Hypothalamus (tissue), 51 donors: ENCODE results near the gene NDUFS8.

ENCODE experiments used
- DNase-seq, 51 donors: peaks; one replicate each; lab custom pipeline; 2025; lab: John Stamatoyannopoulos, UW

The NDUFS8 gene

GRCh38 chr11:68002938-68003845 lies 27.3 kb upstream of the NDUFS8 start:
- peak in 2 of 51 donors; percentile 25 to 26 for DNase-seq

DNA sequence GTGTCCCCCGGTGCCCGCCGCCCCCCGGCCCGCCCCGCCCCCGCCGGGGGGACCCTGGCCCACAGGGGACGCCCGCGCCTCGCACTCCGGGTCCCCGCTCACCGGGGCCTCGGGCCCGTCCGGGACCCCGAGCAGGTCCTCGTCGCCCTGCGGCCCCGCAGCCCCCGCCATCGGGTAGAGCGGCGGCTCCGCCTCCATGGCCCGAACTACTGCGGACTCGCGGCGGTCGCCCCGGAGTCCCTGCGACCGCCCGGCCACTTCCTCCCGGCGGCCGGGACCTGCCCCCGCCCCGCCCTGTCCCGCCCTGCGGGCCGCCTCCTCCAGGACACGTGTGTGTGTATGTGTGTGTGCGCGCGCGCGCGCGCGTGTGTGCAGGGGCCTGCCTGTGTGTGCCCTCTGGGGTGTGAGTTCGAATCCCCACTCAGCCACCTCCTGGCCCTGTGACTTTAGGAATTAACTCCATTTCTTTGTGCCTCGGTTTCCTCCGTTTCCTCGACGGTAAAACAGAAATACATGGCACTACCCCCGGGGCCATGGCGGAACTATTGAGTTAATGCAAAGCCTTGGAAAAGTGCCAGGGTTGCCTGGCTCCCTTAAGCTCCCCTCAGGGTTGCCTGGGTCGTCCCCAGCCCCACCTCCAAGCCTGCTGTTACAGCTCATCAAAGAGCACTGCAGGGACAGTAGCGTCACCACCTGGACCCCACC lies 26.5 kb upstream of the NDUFS8 start, which contains the start of gene UNC93B1:
UNC93B1 (minus strand) TSS at position 252 of the 705 bp plus-strand sequence; CDS start at position 198, 54 bp downstream.
- DNase-seq = peak in 33 of 51 donors; percentile 26 to 70 (median 51)

DNA sequence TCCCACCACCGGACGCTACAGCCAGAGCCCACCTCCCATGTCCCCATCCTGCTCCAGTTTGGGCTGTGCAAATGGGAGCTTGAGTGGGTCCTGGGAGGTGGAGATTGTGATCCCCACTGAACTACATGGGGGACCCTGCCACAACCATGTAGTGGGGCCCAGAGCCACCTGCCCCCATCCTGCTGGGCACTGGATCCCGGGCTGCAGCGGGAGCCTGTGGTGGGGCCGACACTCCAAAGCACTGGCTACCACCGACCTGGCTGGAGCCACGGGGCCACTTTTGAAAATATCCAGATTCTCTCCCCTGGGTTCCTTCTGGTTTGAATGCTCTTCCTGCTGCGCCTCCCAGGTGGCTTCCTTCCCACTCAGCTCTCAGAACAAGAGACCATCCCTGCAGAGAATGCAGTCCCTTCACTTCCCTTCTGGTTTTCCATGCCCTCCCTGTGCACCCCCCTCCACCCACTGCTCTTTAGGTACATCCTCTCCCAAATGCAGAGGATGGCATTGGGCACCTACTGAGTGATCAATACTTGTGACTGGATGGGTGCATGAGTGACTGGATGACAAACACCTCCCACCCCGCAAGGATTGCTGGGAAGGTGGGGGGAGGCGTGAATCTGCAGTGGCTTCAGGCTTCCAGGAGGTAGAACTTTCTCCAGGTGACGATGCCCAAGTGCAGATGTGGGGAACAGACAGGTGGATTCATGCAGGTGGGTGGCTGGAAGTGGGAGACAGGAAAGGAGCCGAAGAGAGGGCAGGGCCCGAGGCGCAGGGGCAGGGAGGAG lies 25.7 kb upstream of the NDUFS8 start:
- DNase-seq = peak in 2 of 51 donors; percentile 23 to 25

DNA sequence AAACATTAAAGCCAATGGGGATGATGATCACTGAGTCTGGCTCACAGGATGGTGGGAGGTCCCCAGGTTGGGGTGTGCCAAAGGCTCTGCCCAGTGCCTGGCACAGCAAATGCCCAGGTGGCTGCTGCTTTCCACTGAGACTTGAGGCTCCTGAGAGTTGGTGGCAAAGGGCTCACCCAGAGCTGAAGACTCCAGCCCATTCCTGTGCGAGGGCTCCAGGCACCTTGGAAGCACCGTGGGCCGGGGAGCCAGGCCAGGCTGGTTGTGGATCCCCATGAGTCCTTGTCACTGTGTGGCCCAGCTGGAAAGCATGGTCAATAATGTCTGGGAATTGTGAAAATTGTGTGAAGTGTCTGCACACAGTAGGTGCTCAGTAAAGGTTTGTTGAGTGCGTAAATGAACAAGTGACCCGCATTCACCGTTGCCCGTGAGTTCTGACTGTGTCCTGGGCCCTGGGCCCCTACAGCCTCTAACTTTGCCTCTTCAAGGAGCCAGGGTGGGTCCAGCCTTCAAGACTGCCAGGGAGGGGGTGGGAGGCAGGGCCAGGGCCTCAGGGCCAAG lies 23.8 kb upstream of the NDUFS8 start:
- no peak for DNase-seq

GRCh38 chr11:68007498-68008380 lies 22.7 kb upstream of the NDUFS8 start:
- DNase-seq = no peak

- DNase-seq = peak in 4 of 51 donors; percentile 14 to 43 (median 18)
These were observed 21.8 kb upstream of the NDUFS8 start for GRCh38 chr11:68008381-68009337.

DNA sequence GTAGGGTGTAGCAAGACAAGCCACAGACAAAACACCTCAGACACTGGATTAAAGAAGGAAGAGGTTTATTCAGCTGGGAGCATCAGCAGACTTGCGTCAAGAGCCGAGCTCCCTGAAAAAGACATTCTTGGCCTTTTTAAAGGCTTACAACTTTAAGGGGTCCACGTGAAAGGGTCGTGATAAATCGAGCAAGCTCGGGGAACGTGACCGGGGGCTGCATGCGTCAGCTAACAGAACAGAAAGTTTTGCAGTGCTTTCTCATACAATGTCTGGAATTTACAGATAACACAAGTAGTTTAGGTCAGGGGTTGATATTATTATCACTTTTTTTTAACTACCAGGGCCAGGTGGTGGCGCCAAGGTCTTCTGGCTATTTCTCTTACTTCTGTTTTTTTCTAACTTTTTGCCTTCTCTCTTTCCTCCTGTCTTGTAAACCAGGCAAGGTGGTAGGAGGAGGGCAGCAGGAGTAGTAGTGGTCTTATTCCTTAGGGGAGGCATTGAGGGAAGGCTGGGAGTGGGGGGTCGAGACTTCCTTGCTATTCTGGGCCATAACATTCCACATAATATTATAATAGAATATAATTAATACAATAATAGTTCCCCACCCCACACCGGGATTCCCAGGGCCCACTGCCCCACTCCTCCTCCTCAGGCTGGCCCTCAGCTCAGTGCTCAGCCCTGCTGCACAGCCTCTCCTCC lies 20.9 kb upstream of the NDUFS8 start:
- no peak for DNase-seq

- DNase-seq = peak in 50 of 51 donors; percentile 33 to 97 (median 82)
These were observed 20.1 kb upstream of the NDUFS8 start, which contains the start of gene ALDH3B1 for GRCh38 chr11:68010090-68011041. TSS of gene ALDH3B1 (plus strand) at chr11:68010327. CDS start at chr11:68015298, 4,971 bp downstream.

GRCh38 chr11:68011051-68011943 lies 19.2 kb upstream of the NDUFS8 start:
- no peak for DNase-seq

DNA sequence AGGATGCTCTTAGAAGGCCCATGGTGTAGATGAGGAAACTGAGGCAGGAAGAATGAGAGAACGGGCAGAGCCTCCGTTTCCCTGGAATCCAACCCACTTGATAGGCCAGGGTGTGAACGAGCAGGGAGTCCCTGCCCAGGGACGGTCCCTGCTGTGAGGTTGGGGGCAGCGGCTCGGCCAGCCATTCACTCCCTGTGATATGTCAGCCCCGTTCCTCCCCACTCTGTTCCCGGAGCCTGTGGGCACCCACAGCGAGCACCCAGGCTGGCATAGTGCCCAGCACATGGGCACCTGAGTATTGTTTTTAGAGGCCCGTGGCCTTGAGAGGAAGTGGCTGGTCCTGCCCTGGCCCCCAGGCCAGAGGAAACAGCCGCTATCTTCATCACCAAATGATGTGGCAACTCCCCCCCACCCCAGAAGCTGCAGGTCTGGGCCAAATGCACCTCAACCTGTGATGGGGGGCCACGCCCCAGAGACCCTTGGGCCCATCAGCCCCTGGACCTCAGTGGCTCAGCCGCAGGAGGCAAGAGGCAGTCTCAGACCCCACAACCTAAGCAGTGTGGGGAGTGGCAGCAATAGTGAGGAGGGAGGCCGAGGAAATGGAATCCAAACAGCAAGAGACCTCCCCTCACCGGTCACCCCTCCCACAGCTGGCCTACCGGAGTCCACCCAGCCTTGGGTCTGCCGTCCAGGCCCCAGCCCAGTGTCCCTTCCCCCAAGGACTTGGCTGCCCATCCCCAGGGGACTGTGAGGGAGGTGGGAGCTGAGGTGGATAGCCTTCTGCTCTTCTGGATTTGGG lies 18.2 kb upstream of the NDUFS8 start:
- no peak for DNase-seq

GRCh38 chr11:68012843-68013610 lies 17.5 kb upstream of the NDUFS8 start:
- peak in 24 of 51 donors; percentile 14 to 66 (median 36) for DNase-seq

DNA sequence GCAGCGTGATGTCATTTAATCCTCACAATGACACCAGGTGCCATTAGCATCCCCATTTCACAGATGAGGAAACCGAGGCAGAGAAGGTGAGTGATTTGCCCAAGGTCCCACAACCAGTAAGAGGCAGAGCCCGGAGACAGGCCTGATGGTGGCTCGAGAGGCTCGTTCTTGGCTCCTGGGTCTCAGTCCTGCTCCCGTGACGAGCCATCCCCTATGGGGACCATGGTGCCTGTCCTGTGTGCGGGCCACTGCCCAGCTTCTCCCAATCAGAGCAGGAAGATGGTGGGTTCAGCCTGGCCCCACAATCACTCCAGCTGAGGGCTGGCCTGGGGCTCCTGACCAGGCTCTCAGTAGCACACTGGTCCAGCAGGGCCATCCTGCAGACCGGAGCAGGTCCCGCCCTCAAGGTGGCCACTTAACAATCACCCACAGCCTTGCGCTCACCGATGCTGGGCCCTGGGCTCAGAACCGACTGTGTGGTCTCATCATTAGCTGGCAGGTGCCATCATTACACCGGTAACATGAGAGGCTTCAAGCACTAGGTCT lies 16.8 kb upstream of the NDUFS8 start:
- DNase-seq = no peak
